Keratinocyte (primary cell): ENCODE data around the gene CYB5R4. TPM values are rescaled to one million over a fixed set of nuclear protein-coding genes. Genes with fewer than 3 reads are reported as not detected.

ENCODE experiments used
- DNase-seq: peaks from one replicate; pipeline ENCODE4 v3.0.0-alpha.2; 2011; ENCODE audit warnings: low read depth, missing footprints, low spot score
- FAIRE-seq: peaks from 2 replicates; lab custom pipeline; 2011; peaks lifted over from hg19 to GRCh38; lab: Jason Lieb, UNC
- H2AFZ ChIP-seq: 2 replicates; pipeline ENCODE4 v1.6.0; 2012; ENCODE audit warnings: low read length, control low read depth, inconsistent platforms; ENCODE audit not compliant: control insufficient read depth
- H3K27ac ChIP-seq: 2 replicates; pipeline ENCODE4 v1.5.1; 2011; ENCODE audit warnings: low read length; ENCODE audit not compliant: control insufficient read depth, insufficient read depth
- H3K27me3 ChIP-seq: 3 replicates; pipeline ENCODE4 v1.6.0; 2011; ENCODE audit warnings: low read length; ENCODE audit not compliant: control insufficient read depth, insufficient read depth; ENCODE audit errors: extremely low read depth
- H3K36me3 ChIP-seq, 2 experiments: 2 replicates in 1 of 2; 3 replicates in 1 of 2; pipeline ENCODE4 v1.5.1; 2011; ENCODE audit warnings: low read length in 2 of 2, mild to moderate bottlenecking in 1 of 2; ENCODE audit not compliant: control insufficient read depth in 2 of 2, insufficient read depth in 2 of 2; ENCODE audit errors: extremely low read depth in 1 of 2
- H3K4me1 ChIP-seq: 3 replicates; pipeline ENCODE4 v1.5.1; 2011; ENCODE audit warnings: low read length; ENCODE audit not compliant: control insufficient read depth, insufficient read depth; ENCODE audit errors: extremely low read depth
- H3K4me2 ChIP-seq: 3 replicates; pipeline ENCODE4 v1.6.0; 2011; ENCODE audit warnings: low read depth, low read length; ENCODE audit not compliant: control insufficient read depth, insufficient read depth; ENCODE audit errors: extremely low read depth
- H3K4me3 ChIP-seq, 3 experiments: fragments of 200-600 bp in 1 of 3; sonication (generic) in 1 of 3; 2 replicates in 2 of 3; 3 replicates in 1 of 3; pipeline ENCODE4 v1.5.1; 2011 to 2016; ENCODE audit warnings: low read length in 3 of 3, mild to moderate bottlenecking in 3 of 3, control low read depth in 2 of 3, inconsistent platforms in 1 of 3, low read depth in 1 of 3, mixed read lengths in 1 of 3, mixed run types in 1 of 3, moderate library complexity in 1 of 3; ENCODE audit not compliant: control insufficient read depth in 2 of 3, insufficient read depth in 2 of 3; ENCODE audit errors: extremely low read depth in 1 of 3
- H3K79me2 ChIP-seq: 2 replicates; pipeline ENCODE4 v1.6.0; 2012; ENCODE audit warnings: low read length; ENCODE audit not compliant: control insufficient read depth, insufficient read depth
- H3K9ac ChIP-seq: 3 replicates; pipeline ENCODE4 v1.6.0; 2011; ENCODE audit warnings: low read length; ENCODE audit not compliant: control insufficient read depth, insufficient read depth; ENCODE audit errors: extremely low read depth
- H3K9me1 ChIP-seq: 3 replicates; pipeline ENCODE4 v1.6.0; 2011; ENCODE audit warnings: low read length; ENCODE audit not compliant: control insufficient read depth, insufficient read depth; ENCODE audit errors: extremely low read depth
- H3K9me3 ChIP-seq: 2 replicates; pipeline ENCODE4 v1.5.1; 2012; ENCODE audit warnings: low read depth, low read length; ENCODE audit not compliant: control insufficient read depth
- H4K20me1 ChIP-seq: 3 replicates; pipeline ENCODE4 v1.6.0; 2011; ENCODE audit warnings: low read length; ENCODE audit not compliant: control insufficient read depth, insufficient read depth; ENCODE audit errors: extremely low read depth
- EZH2 ChIP-seq: IDR thresholded peaks from one replicate; pipeline ENCODE4 v1.6.1; 2012; ENCODE audit warnings: inconsistent platforms, mild to moderate bottlenecking, low read length, moderate library complexity
- dilution Hi-C: fragments of 300-500 bp; cut with MboI; formaldehyde crosslinking; loops from one replicate; pipeline ENCODE4 v1.7.0; 2020; ENCODE audit warnings: low sequenced_read_pairs; ENCODE audit not compliant: extremely low pct_ligation_motif_present
- polyA plus RNA-seq, 5 experiments: library from polyadenylated mRNA; depleted of rRNA in 3 of 5; stranded (reverse) in 3 of 5; stranded (forward) in 1 of 5; unstranded in 1 of 5; fragments of >200 nt; gene quantifications; 1 replicate in 1 of 5; 2 replicates in 3 of 5; 3 replicates in 1 of 5; pipeline versions ENCODE4 v1.2.1 to v1.2.3, GENCODE V29; 2011 to 2012; ENCODE audit warnings: missing spikeins in 2 of 5, low read depth in 1 of 5, low replicate concordance in 1 of 5
- TF ChIP-seq, protein P1 (sequence below), 3 experiments: IDR thresholded peaks in 1 of 3; conservative IDR thresholded peaks in 1 of 3; optimal IDR thresholded peaks in 1 of 3; 2 replicates in 2 of 3; 3 replicates in 1 of 3; pipeline versions ENCODE3 to v1.5.1; 2011; ENCODE audit warnings: low read length in 3 of 3, mild to moderate bottlenecking in 3 of 3, moderate library complexity in 2 of 3, control low read depth in 1 of 3, inconsistent platforms in 1 of 3; ENCODE audit not compliant: insufficient read depth in 2 of 3; ENCODE audit errors: extremely low read depth in 1 of 3

CYB5R4 gene
- polyA plus RNA-seq, 1 donor (not counting 4 experiments of a cell fraction or from before 2014, with no cell fraction given): 14.0 TPM

- Histone ChIP-seq H3K27ac (no peak overlapping the region), H2AFZ (no peak overlapping the region), H4K20me1 (no peaks in the 10 kb centered on the region), H3K9me1 (no peaks in the 10 kb centered on the region), H3K79me2 (peaks cover 17% of the 10 kb centered on the region), H3K36me3 (peaks cover 1 to 3% of the 10 kb centered on the region in 2 experiments), H3K27me3 (no peaks in the 10 kb centered on the region), H3K4me1 (peaks cover 19% of the 10 kb centered on the region), H3K9me3 (no peaks in the 10 kb centered on the region), H3K9ac (no peak overlapping the region), H3K4me3 (no peak overlapping the region), H3K4me2 (no peak overlapping the region)
- TF ChIP-seq, protein P1, sequence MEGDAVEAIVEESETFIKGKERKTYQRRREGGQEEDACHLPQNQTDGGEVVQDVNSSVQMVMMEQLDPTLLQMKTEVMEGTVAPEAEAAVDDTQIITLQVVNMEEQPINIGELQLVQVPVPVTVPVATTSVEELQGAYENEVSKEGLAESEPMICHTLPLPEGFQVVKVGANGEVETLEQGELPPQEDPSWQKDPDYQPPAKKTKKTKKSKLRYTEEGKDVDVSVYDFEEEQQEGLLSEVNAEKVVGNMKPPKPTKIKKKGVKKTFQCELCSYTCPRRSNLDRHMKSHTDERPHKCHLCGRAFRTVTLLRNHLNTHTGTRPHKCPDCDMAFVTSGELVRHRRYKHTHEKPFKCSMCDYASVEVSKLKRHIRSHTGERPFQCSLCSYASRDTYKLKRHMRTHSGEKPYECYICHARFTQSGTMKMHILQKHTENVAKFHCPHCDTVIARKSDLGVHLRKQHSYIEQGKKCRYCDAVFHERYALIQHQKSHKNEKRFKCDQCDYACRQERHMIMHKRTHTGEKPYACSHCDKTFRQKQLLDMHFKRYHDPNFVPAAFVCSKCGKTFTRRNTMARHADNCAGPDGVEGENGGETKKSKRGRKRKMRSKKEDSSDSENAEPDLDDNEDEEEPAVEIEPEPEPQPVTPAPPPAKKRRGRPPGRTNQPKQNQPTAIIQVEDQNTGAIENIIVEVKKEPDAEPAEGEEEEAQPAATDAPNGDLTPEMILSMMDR (optimal IDR thresholded peaks at IDR 0.05 in 1 of 3, IDR thresholded peaks at IDR 0.05 in 1 of 3, conservative IDR thresholded peaks at IDR 0.05 in 1 of 3; ENCODE audit: extremely low read depth in 1 of 3, insufficient read depth in 2 of 3, low read length in 3 of 3): no peak
- FAIRE-seq (no peak), DNase-seq (no peak)
- dilution Hi-C loops: no loop called here
Measured at GRCh38 chr6:83862776-83863471, 3.4 kb downstream of the CYB5R4 start.

DNA sequence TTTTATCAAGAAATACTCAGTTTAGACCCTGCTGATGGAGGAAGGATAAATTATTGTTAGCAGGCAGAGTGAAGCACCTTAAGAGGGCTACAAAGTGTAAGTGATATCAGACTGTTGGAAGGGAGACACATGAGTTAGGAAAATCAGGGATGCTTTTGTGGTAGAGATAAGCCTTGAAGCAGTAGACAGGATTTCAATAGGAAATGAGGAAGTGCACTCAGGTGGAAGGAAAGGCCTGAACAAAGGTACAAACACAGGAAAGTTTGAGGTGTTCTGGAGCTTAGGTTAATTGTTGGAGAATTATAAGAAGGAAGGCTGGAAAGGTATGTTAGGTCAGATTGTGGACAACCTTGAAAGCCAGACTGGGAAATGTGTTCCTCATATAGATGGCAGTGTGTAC is 7.6 kb downstream of the CYB5R4 start:
- H3K9me3 ChIP-seq: no peaks in the 10 kb centered on the region
- H3K4me2 ChIP-seq: peak overlapping the region; percentile 46
- dilution Hi-C loops: no loop called here
- H2AFZ ChIP-seq: peak overlapping the region; percentile 71
- peaks cover 6% of the 10 kb centered on the region for H3K79me2 ChIP-seq
- peak overlapping the region; percentile 88 for H3K27ac ChIP-seq
- H3K36me3 ChIP-seq: peaks cover 1 to 3% of the 10 kb centered on the region in 2 experiments
- no peak overlapping the region for H3K9ac ChIP-seq
- FAIRE-seq (no peak), DNase-seq (no peak)
- TF ChIP-seq, protein P1 (optimal IDR thresholded peaks at IDR 0.05 in 1 of 3, IDR thresholded peaks at IDR 0.05 in 1 of 3, conservative IDR thresholded peaks at IDR 0.05 in 1 of 3; ENCODE audit: extremely low read depth in 1 of 3, insufficient read depth in 2 of 3, low read length in 3 of 3): no peak
- TF ChIP-seq EZH2: no peak
- H3K27me3 ChIP-seq: no peaks in the 10 kb centered on the region
- no peaks in the 10 kb centered on the region for H4K20me1 ChIP-seq
- H3K9me1 ChIP-seq: no peaks in the 10 kb centered on the region
- H3K4me3 ChIP-seq: no peak overlapping the region
- H3K4me1 ChIP-seq: peaks cover 18% of the 10 kb centered on the region
